D721Med (cell line): ENCODE results near the gene KIF26A.

Experiments used
- DNase-seq: peaks from one replicate; pipeline ENCODE4 v3.0.0; 2011; ENCODE audit warnings: low spot score; ENCODE audit not compliant: insufficient read length
- FAIRE-seq: peaks from 2 replicates; lab custom pipeline; 2011; peaks lifted over from hg19 to GRCh38; lab: Jason Lieb, UNC
- TF ChIP-seq, protein P1 (sequence below): IDR thresholded peaks from 2 replicates; pipeline ENCODE4 v1.5.1; 2012; ENCODE audit warnings: mild to moderate bottlenecking, control low read depth; ENCODE audit not compliant: insufficient read depth; ENCODE audit errors: missing control alignments

KIF26A gene

DNA sequence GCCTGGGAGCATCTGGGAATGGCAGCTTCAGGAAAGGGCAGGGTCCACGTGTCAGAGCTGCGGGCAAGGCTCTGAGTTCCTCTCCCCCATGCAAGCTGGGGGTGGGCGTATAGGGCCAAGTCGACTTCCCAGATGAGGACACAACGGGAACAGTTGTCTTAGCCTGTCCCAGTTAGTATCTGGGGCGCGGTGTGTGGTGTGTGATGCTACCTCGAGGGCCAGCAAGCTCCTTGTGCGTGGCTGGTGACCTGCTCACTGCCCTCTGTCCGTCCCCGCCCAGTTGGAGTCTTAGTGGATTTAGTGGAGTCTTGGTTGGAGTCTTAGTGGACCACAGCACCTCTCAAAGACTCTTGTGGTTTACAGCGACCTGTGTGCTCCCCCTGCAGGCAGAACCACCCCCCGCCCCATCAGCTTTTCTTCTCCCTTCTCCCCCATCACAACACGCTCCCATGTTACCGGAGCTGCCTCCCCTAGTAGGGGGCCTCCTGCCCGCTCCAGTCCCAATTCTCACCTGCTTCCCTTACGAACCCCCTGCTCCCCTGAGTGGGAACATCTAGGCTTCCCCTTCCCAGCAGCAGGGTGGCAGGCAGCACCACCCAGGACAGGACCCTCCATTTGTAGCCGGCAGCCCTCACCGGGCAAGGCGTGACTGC is 44.2 kb upstream of the KIF26A start:
- no peak for FAIRE-seq
- TF ChIP-seq, protein P1, sequence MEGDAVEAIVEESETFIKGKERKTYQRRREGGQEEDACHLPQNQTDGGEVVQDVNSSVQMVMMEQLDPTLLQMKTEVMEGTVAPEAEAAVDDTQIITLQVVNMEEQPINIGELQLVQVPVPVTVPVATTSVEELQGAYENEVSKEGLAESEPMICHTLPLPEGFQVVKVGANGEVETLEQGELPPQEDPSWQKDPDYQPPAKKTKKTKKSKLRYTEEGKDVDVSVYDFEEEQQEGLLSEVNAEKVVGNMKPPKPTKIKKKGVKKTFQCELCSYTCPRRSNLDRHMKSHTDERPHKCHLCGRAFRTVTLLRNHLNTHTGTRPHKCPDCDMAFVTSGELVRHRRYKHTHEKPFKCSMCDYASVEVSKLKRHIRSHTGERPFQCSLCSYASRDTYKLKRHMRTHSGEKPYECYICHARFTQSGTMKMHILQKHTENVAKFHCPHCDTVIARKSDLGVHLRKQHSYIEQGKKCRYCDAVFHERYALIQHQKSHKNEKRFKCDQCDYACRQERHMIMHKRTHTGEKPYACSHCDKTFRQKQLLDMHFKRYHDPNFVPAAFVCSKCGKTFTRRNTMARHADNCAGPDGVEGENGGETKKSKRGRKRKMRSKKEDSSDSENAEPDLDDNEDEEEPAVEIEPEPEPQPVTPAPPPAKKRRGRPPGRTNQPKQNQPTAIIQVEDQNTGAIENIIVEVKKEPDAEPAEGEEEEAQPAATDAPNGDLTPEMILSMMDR: no peak
- DNase-seq: no peak

DNA sequence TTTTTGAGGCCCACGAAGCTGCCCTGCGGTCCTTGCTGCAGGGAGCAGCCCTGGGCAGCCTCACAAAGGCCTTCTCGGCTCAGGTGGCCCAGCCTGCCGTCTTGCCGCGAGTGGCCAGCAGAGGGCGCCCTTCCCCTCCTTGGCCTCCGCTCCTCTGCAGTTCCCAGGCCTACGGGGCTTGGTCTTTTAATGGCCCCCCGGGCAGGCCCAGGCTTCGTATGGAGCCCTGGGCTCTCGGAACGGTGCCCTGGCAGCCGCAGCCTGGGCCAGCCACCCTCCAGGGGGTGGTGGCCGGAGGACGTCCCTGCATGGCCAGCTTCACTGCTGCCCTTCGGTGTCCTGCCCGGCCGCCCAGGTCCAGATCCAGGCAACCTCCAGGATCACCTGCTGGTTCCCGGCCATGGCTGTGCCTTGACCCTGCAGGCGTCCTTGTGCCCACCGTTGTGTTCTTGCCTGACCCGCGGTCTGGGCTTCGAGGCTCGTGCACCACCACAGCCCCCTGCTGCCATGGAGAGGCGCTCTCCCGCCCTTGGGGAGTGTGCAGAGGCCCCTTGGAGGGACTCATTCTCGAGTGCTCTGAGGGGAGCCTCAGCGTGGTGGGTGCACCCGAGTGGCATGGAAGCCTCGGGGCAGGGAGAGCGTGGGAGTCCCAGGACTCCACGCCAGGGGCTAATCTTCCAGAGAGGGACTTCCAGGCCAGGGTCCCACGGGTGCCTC is 43.5 kb upstream of the KIF26A start:
- peak; percentile 93 for DNase-seq
- no peak for FAIRE-seq
- TF ChIP-seq, protein P1: peak; percentile 77

DNA sequence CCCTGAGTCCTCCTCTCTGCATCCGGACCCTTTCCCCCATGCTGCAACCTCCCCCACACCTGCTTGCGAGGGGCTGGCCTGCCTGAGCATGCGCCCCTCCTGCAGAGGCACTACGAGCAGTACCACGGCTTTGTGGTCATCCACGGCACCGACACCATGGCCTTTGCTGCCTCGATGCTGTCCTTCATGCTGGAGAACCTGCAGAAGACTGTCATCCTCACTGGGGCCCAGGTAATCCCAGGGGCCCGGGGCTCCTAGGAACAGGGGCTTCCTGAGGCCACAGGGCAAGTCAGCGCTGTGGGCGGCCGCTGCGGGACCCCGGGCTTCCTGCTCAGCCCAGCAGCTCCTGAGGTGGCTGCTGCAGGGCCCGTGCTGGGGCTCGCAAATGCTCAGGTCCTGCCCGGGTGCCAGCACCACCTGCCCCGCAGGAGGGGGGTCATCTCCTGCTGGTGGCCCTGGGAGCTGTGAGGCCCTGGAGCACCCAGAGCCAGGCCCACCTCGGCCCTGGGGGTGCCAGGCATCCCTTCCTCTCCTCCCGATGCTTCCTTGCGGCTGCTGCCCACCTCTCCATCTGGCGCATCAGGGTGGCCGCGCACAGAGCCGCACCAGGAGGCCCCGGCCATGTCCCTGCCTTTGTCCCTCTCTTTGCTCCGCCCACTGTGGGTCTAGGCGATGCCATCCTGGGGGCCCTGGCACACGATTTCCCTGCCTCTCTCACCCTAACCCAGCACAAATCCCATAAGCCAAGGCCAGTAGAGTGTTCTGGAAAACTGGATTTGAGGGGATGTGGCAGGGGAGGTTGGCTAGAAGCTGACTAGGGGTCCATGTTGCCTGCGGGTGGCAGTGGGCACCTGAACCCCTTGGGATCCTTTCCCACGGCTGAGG is 42.7 kb upstream of the KIF26A start:
- FAIRE-seq: no peak
- DNase-seq: no peak
- TF ChIP-seq, protein P1: no peak

DNA sequence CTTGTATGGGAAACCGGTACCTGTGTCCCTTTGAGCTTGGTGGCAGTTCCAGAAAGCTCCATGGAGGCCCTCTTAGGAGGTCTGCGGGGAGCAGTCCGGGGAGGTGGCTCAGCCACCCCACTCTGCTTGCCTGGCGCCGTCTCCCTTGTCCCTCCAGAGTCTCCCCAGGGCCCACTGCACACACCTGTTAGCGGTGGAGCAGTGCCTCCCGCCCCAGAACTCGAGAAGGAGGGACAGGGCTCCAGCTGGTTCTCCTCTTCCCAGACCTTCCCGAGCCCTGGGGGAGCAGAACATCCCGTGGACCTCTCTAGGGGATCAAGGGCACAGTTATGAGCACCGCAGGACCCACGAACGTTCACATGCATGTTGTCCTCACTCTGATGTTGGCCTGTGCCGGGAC is 42.1 kb upstream of the KIF26A start:
- DNase-seq (no peak), FAIRE-seq (no peak)
- TF ChIP-seq, protein P1: no peak

DNA sequence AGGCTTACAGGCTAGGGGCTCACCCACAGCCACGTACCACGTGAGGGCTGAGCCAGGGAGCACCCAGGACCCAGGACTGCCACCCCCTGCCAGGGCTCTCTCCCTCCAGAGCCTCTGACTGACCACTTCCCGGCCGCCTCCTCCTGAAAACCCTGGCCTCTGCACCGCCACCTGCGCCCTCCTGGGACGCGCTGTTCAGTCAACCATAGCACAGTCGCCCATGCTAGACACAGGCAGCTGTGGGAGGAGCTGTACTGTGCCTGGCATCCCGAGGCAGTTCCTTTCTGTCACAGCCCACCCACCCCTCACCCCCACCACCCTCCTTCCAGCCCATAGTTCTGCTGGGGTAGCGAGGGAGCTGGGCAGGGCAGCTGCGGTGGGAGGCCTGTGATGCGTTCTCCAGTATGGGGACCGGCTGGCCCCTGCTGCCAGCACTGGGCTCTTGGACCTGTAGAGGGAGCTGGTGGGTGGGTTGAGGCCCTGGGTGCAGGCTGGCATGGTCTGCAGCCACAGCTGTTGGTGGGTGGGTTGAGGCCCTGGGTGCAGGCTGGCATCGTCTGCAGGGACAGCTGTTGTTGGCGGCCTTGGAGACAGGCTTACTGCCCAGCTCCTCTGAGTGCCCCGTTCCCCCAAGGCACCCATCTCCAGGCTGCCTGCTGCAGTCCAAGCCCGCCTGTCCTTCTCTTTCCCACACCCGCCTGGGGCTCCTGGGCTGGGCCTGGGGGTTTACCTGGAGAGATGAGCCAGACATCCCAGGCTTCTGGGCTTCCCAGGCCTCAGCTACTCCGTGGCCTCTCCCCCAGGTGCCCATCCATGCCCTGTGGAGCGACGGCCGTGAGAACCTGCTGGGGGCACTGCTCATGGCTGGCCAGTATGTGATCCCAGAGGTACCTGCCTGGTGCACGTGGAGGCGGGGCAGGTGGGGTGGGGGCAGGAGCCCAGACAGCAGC is 41.4 kb upstream of the KIF26A start:
- TF ChIP-seq, protein P1: peak; percentile 39
- FAIRE-seq: no peak
- DNase-seq: no peak
